WTC11 (cell line): ENCODE measurements around the gene GRM4. TPM values are rescaled to one million over a fixed set of nuclear protein-coding genes. Genes with fewer than 3 reads are reported as not detected.

ENCODE experiments used
- ATAC-seq: fragments of 200-7000 bp; cut with Tn5 transposase; 2 replicates; pipeline ENCODE4 v1.10.0; 2021; ENCODE audit warnings: mild to moderate bottlenecking, moderate library complexity
- CTCF ChIA-PET: fragments of 300-600 bp; sonication (Branson Sonifier 250); formaldehyde crosslinking; loops from one replicate; lab custom pipeline; 2021; ENCODE audit warnings: antibody characterized with exemption; lab: Charles Lee
- POLR2A ChIA-PET: fragments of 350-600 bp; sonication (Branson Sonifier 250); formaldehyde crosslinking; loops from one replicate; lab custom pipeline; 2021; ENCODE audit warnings: antibody characterized with exemption; lab: Charles Lee
- DNase-seq: peaks from one replicate; pipeline ENCODE4 v3.0.0; 2021; ENCODE audit warnings: low spot score
- H3K27ac Mint-ChIP-seq: 2 replicates; pipeline ENCODE4 v1.8.0; 2021; ENCODE audit warnings: mixed read lengths
- H3K27me3 Mint-ChIP-seq: 2 replicates; pipeline ENCODE4 v1.8.0; 2021; ENCODE audit warnings: low read depth, mild to moderate bottlenecking, moderate library complexity, mixed read lengths
- H3K36me3 Mint-ChIP-seq: 2 replicates; pipeline ENCODE4 v1.8.0; 2021; ENCODE audit warnings: mixed read lengths
- H3K4me1 Mint-ChIP-seq: 2 replicates; pipeline ENCODE4 v1.8.0; 2022; ENCODE audit warnings: mixed read lengths
- H3K4me3 Mint-ChIP-seq: 2 replicates; pipeline ENCODE4 v1.8.0; 2021; ENCODE audit warnings: mild to moderate bottlenecking, moderate library complexity, mixed read lengths
- H3K9me3 Mint-ChIP-seq: 2 replicates; pipeline ENCODE4 v1.8.0; 2021; ENCODE audit warnings: mixed read lengths
- AFF4 ChIP-seq: sonication (generic); formaldehyde crosslinking; IDR thresholded peaks from 2 replicates; pipeline ENCODE4 v1.8.1; 2023; ENCODE audit warnings: mild to moderate bottlenecking, missing genetic modification reagents, borderline replicate concordance
- E2F4 ChIP-seq: sonication (generic); formaldehyde crosslinking; IDR thresholded peaks from 2 replicates; pipeline ENCODE4 v1.8.1; 2022; ENCODE audit warnings: low read depth, mild to moderate bottlenecking, moderate library complexity, missing genetic modification reagents, borderline replicate concordance
- ERG ChIP-seq: fragments of 250-450 bp; sonication (Bioruptor Pico); IDR thresholded peaks from 2 replicates; pipeline ENCODE4 v1.8.0; 2021; ENCODE audit warnings: mild to moderate bottlenecking
- FOXJ3 ChIP-seq: sonication (generic); formaldehyde crosslinking; IDR thresholded peaks from 2 replicates; pipeline ENCODE4 v1.9.0; 2021; ENCODE audit warnings: missing genetic modification reagents, mild to moderate bottlenecking, borderline replicate concordance
- GABPB1 ChIP-seq: sonication (generic); formaldehyde crosslinking; IDR thresholded peaks from 2 replicates; pipeline ENCODE4 v1.8.1; 2023; ENCODE audit warnings: mild to moderate bottlenecking, missing genetic modification reagents
- MAX ChIP-seq: sonication (generic); formaldehyde crosslinking; IDR thresholded peaks from 2 replicates; pipeline ENCODE4 v1.8.0; 2022; ENCODE audit warnings: mild to moderate bottlenecking, missing genetic modification reagents
- MXD4 ChIP-seq: fragments of 250-450 bp; sonication (Bioruptor Pico); IDR thresholded peaks from 2 replicates; pipeline ENCODE4 v1.8.0; 2021; ENCODE audit warnings: mild to moderate bottlenecking, moderate library complexity, borderline replicate concordance
- MYBL2 ChIP-seq: sonication (generic); formaldehyde crosslinking; IDR thresholded peaks from 2 replicates; pipeline ENCODE4 v1.8.1; 2023; ENCODE audit warnings: mild to moderate bottlenecking, moderate library complexity, missing genetic modification reagents
- NR1H2 ChIP-seq: sonication (generic); formaldehyde crosslinking; IDR thresholded peaks from 2 replicates; pipeline ENCODE4 v1.9.0; 2021; ENCODE audit warnings: mild to moderate bottlenecking, moderate library complexity, missing genetic modification reagents
- NR3C1 ChIP-seq: sonication (generic); formaldehyde crosslinking; conservative IDR thresholded peaks from 2 replicates; pipeline ENCODE4 v1.8.1; 2023; ENCODE audit warnings: low read depth, mild to moderate bottlenecking, missing genetic modification reagents
- PREB ChIP-seq: sonication (generic); formaldehyde crosslinking; IDR thresholded peaks from 2 replicates; pipeline ENCODE4 v1.8.1; 2022; ENCODE audit warnings: mild to moderate bottlenecking, missing genetic modification reagents, moderate library complexity, borderline replicate concordance
- PRRX2 ChIP-seq: fragments of 250-450 bp; sonication (Bioruptor Pico); IDR thresholded peaks from 2 replicates; pipeline ENCODE4 v1.8.0; 2021; ENCODE audit warnings: mild to moderate bottlenecking
- SP1 ChIP-seq: sonication (generic); formaldehyde crosslinking; conservative IDR thresholded peaks from 2 replicates; pipeline ENCODE4 v1.8.1; 2022; ENCODE audit warnings: missing genetic modification reagents
- USF2 ChIP-seq: sonication (generic); formaldehyde crosslinking; IDR thresholded peaks from 2 replicates; pipeline ENCODE4 v1.8.1; 2023; ENCODE audit warnings: mild to moderate bottlenecking, missing genetic modification reagents, moderate library complexity
- ZMAT4 ChIP-seq: fragments of 250-450 bp; sonication (Bioruptor Pico); IDR thresholded peaks from 2 replicates; pipeline ENCODE4 v1.9.0; 2021; ENCODE audit warnings: mild to moderate bottlenecking
- ZNF138 ChIP-seq: sonication (generic); formaldehyde crosslinking; conservative IDR thresholded peaks from 2 replicates; pipeline ENCODE4 v1.8.1; 2022; ENCODE audit warnings: mild to moderate bottlenecking, moderate library complexity, missing genetic modification reagents
- ZNF232 ChIP-seq: sonication (generic); formaldehyde crosslinking; IDR thresholded peaks from 2 replicates; pipeline ENCODE4 v1.8.0; 2022; ENCODE audit warnings: mild to moderate bottlenecking, missing genetic modification reagents
- ZNF512 ChIP-seq: sonication (generic); formaldehyde crosslinking; IDR thresholded peaks from 2 replicates; pipeline ENCODE4 v1.8.1; 2022; ENCODE audit warnings: missing genetic modification reagents, borderline replicate concordance
- ZSCAN18 ChIP-seq: fragments of 250-450 bp; sonication (Bioruptor Pico); IDR thresholded peaks from 2 replicates; pipeline ENCODE4 v2.1.2; 2022; ENCODE audit warnings: mild to moderate bottlenecking, moderate library complexity
- total RNA-seq: library from RNA; stranded (reverse); gene quantifications from 3 replicates; pipeline ENCODE4 v1.2.3, GENCODE V29; 2021

The GRM4 gene
- total RNA-seq, 1 experiment from 2014 or later: 34.5 TPM

- no peak for TF ChIP-seq AFF4 (CRISPR knock-in tag)
- no peak for TF ChIP-seq ZNF512
- no peak for TF ChIP-seq FOXJ3 (CRISPR knock-in tag)
- no peak for TF ChIP-seq PREB (CRISPR knock-in tag)
- TF ChIP-seq NR3C1: no peak
- TF ChIP-seq E2F4 (CRISPR knock-in tag): no peak
- no peak for TF ChIP-seq ERG (CRISPR knock-in tag)
These were observed 108.7 kb downstream of the GRM4 start (continued) for GRCh38 chr6:34037151-34037550.

GRCh38 chr6:34036357-34037069 lies 109.4 kb downstream of the GRM4 start:
- peaks cover 5% of the 10 kb centered on the region; the same call in 1 of the 2 replicates for H3K36me3 Mint-ChIP-seq
- H3K27me3 Mint-ChIP-seq: no peaks in the 10 kb centered on the region
- no peak for ATAC-seq
- no peaks in the 10 kb centered on the region for H3K9me3 Mint-ChIP-seq
- TF ChIP-seq MYBL2 (CRISPR knock-in tag): no peak
- no peak for TF ChIP-seq PRRX2 (CRISPR knock-in tag)
- TF ChIP-seq MAX (CRISPR knock-in tag): no peak
- ChIA-PET CTCF (interaction anchor here (0.8 to 2.4 kb wide), 4 partner anchors 9 to 118 kb away, joined by 3 to 17 read pairs (median 4); no protein-coding TSS in a partner anchor), POLR2A (no interaction called here)
- H3K4me3 Mint-ChIP-seq: no peak overlapping the region
- no peak overlapping the region for H3K27ac Mint-ChIP-seq
- no peak for DNase-seq
- H3K4me1 Mint-ChIP-seq: no peaks in the 10 kb centered on the region

- no peak for DNase-seq
- Mint-ChIP-seq H3K4me1 (no peaks in the 10 kb centered on the region), H3K27ac (no peak overlapping the region), H3K27me3 (no peaks in the 10 kb centered on the region), H3K9me3 (no peaks in the 10 kb centered on the region), H3K4me3 (no peak overlapping the region), H3K36me3 (peaks cover 5% of the 10 kb centered on the region; the same call in 1 of the 2 replicates)
- POLR2A ChIA-PET: no interaction called here
- no peak for ATAC-seq
- CTCF ChIA-PET: interaction anchor here (0.9 to 2.4 kb wide), 2 partner anchors 8 to 19 kb away, joined by 3 to 17 read pairs; no protein-coding TSS in a partner anchor
- no peak for TF ChIP-seq ZNF138 (CRISPR knock-in tag)
- TF ChIP-seq NR1H2 (CRISPR knock-in tag): no peak
- TF ChIP-seq ZNF232 (CRISPR knock-in tag): no peak
- no peak for TF ChIP-seq SP1 (CRISPR knock-in tag)
- TF ChIP-seq ZSCAN18 (CRISPR knock-in tag): no peak
- no peak for TF ChIP-seq MYBL2 (CRISPR knock-in tag)
- no peak for TF ChIP-seq GABPB1
- no peak for TF ChIP-seq USF2 (CRISPR knock-in tag)
- TF ChIP-seq MXD4 (CRISPR knock-in tag): no peak
- no peak for TF ChIP-seq ZMAT4
These were observed 110.1 kb downstream of the GRM4 start for GRCh38 chr6:34035704-34036356.
